ENCODE measurements around the gene RAP1GAP2.

The RAP1GAP2 gene

DNA sequence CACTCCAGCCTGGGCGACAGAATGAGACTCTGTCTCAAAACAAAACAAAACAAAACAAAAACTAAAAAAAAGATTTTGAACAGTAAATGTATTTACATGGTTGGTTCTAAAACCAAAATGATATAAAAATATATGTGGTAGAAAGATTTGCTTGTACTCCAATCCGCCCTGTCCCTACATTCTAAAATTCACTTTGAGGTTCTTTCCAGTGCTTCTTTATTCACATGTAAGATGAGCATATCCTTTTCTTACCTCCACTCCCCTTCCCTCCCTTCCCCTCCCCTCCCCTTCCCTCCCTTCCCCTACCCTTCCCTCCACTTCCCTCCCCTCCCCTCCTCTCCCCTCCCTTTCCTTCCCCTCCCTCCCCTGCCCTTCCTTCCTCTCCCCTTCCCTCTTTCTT is 34.4 kb downstream of the RAP1GAP2 start (continued):
- TF ChIP-seq, protein P1, sequence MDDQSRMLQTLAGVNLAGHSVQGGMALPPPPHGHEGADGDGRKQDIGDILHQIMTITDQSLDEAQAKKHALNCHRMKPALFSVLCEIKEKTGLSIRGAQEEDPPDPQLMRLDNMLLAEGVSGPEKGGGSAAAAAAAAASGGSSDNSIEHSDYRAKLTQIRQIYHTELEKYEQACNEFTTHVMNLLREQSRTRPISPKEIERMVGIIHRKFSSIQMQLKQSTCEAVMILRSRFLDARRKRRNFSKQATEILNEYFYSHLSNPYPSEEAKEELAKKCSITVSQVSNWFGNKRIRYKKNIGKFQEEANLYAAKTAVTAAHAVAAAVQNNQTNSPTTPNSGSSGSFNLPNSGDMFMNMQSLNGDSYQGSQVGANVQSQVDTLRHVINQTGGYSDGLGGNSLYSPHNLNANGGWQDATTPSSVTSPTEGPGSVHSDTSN (CRISPR knock-in tag; IDR thresholded peaks at IDR 0.05): no peak
- TF ChIP-seq ZNF548 (tag by site-specific recombination; IDR thresholded peaks at IDR 0.05): no peak
- TF ChIP-seq, protein P2, sequence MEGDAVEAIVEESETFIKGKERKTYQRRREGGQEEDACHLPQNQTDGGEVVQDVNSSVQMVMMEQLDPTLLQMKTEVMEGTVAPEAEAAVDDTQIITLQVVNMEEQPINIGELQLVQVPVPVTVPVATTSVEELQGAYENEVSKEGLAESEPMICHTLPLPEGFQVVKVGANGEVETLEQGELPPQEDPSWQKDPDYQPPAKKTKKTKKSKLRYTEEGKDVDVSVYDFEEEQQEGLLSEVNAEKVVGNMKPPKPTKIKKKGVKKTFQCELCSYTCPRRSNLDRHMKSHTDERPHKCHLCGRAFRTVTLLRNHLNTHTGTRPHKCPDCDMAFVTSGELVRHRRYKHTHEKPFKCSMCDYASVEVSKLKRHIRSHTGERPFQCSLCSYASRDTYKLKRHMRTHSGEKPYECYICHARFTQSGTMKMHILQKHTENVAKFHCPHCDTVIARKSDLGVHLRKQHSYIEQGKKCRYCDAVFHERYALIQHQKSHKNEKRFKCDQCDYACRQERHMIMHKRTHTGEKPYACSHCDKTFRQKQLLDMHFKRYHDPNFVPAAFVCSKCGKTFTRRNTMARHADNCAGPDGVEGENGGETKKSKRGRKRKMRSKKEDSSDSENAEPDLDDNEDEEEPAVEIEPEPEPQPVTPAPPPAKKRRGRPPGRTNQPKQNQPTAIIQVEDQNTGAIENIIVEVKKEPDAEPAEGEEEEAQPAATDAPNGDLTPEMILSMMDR (tag by site-specific recombination; IDR thresholded peaks at IDR 0.05): no peak
- no peak for TF ChIP-seq ZNF214 (tag by site-specific recombination; IDR thresholded peaks at IDR 0.05; ENCODE audit: borderline replicate concordance)
- no peak for TF ChIP-seq ZNF211 (tag by site-specific recombination; IDR thresholded peaks at IDR 0.05; ENCODE audit: low read depth)
- TF ChIP-seq TCF7L2 (IDR thresholded peaks at IDR 0.05; ENCODE audit: borderline replicate concordance, low read depth, low read length): no peak
- no peak for TF ChIP-seq KLF1 (tag by site-specific recombination; IDR thresholded peaks at IDR 0.05)
- TF ChIP-seq ZNF670 (tag by site-specific recombination; IDR thresholded peaks at IDR 0.05; ENCODE audit: low read depth): no peak
- TF ChIP-seq ZNF2 (tag by site-specific recombination; IDR thresholded peaks at IDR 0.05): no peak
- TF ChIP-seq ZNF610 (tag by site-specific recombination; IDR thresholded peaks at IDR 0.05; ENCODE audit: borderline replicate concordance): no peak
- no peak for TF ChIP-seq ZNF544 (tag by site-specific recombination; IDR thresholded peaks at IDR 0.05)
- no peak for TF ChIP-seq ZNF274 (IDR thresholded peaks at IDR 0.05; ENCODE audit: low read length)
- no peak for TF ChIP-seq ZNF274 (tag by site-specific recombination; IDR thresholded peaks at IDR 0.05; ENCODE audit: borderline replicate concordance)
- no peak for TF ChIP-seq GLIS2 (tag by site-specific recombination; IDR thresholded peaks at IDR 0.05)

DNA sequence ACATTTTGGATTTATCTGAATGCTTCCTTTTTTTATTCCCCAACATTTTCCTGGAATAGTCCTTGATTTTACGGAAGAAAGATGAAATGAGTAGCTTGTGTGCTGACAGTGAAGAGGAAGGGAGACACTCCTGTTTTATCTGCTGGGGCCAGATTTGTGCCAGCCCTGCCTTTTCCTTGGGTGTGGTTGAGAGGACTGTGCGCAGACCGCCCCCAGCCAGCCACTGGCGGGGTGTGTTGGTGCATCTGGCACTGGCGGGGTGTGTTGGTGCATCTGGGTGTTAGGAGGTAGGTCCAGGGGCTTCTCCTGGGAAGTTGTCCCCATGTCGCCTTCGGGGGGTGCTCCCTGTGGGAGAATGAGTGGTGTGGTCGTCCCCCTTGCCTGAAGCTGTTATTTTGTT is 39.5 kb downstream of the RAP1GAP2 start:
- TF ChIP-seq ZNF2 (tag by site-specific recombination; IDR thresholded peaks at IDR 0.05): no peak
- no peak for TF ChIP-seq ZNF658 (tag by site-specific recombination; IDR thresholded peaks at IDR 0.05)
- TF ChIP-seq, protein P3, sequence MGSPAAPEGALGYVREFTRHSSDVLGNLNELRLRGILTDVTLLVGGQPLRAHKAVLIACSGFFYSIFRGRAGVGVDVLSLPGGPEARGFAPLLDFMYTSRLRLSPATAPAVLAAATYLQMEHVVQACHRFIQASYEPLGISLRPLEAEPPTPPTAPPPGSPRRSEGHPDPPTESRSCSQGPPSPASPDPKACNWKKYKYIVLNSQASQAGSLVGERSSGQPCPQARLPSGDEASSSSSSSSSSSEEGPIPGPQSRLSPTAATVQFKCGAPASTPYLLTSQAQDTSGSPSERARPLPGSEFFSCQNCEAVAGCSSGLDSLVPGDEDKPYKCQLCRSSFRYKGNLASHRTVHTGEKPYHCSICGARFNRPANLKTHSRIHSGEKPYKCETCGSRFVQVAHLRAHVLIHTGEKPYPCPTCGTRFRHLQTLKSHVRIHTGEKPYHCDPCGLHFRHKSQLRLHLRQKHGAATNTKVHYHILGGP (tag by site-specific recombination; IDR thresholded peaks at IDR 0.05): no peak
- TF ChIP-seq SETDB1 (IDR thresholded peaks at IDR 0.05; ENCODE audit: insufficient read length, low read length): no peak
- no peak for TF ChIP-seq BCL11B (tag by site-specific recombination; IDR thresholded peaks at IDR 0.05; ENCODE audit: low read depth)
- TF ChIP-seq ZBTB48 (tag by site-specific recombination; IDR thresholded peaks at IDR 0.05): no peak
- TF ChIP-seq ZNF404 (tag by site-specific recombination; IDR thresholded peaks at IDR 0.05): no peak
- TF ChIP-seq REPIN1 (tag by site-specific recombination; IDR thresholded peaks at IDR 0.05; ENCODE audit: low read depth): no peak
- no peak for TF ChIP-seq ZNF184 (tag by site-specific recombination; IDR thresholded peaks at IDR 0.05)
- TF ChIP-seq KLF9 (tag by site-specific recombination; IDR thresholded peaks at IDR 0.05; ENCODE audit: low read depth): no peak
- TF ChIP-seq, protein P4, sequence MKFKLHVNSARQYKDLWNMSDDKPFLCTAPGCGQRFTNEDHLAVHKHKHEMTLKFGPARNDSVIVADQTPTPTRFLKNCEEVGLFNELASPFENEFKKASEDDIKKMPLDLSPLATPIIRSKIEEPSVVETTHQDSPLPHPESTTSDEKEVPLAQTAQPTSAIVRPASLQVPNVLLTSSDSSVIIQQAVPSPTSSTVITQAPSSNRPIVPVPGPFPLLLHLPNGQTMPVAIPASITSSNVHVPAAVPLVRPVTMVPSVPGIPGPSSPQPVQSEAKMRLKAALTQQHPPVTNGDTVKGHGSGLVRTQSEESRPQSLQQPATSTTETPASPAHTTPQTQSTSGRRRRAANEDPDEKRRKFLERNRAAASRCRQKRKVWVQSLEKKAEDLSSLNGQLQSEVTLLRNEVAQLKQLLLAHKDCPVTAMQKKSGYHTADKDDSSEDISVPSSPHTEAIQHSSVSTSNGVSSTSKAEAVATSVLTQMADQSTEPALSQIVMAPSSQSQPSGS (tag by site-specific recombination; IDR thresholded peaks at IDR 0.05; ENCODE audit: low read depth): no peak
- no peak overlapping the region for H3K4me3 ChIP-seq (ENCODE audit: low read depth, low read length)
- CTCF ChIA-PET: interaction anchor here (0.5 to 3.2 kb wide), 7 partner anchors 9 to 177 kb away, joined by 3 to 21 read pairs (median 6); no protein-coding TSS in a partner anchor

More for the DNA sequence above, 39.5 kb downstream of the RAP1GAP2 start:
- Histone ChIP-seq H3K36me3 (ENCODE audit: control insufficient read depth in 2 of 2, insufficient read depth in 1 of 2, low read length in 2 of 2) (no peaks in the 10 kb centered on the region), H3K27ac (ENCODE audit: extremely low read depth, low read depth, low read length) (no peak overlapping the region), H3K9me3 (ENCODE audit: control insufficient read depth, insufficient read depth, low read depth, low read length) (no peaks in the 10 kb centered on the region), H3K4me1 (ENCODE audit: control insufficient read depth, insufficient read depth, low read length) (no peaks in the 10 kb centered on the region)
- POLR2A ChIA-PET: interaction anchor here (0.6 kb wide), 1 partner anchor 204 kb away, joined by 3 read pairs; no protein-coding TSS in a partner anchor
